Measurements from ENCODE around the gene TFR2. TPM values are rescaled to one million over a fixed set of nuclear protein-coding genes. Genes with fewer than 3 reads are reported as not detected.
A peak's percentile ranks its signal among the peaks of the same experiment; 100 is the strongest.

Gene TFR2
- total and polyA plus RNA-seq, 2 experiments from 2014 or later = 3.7 to 4.2 TPM

DNA sequence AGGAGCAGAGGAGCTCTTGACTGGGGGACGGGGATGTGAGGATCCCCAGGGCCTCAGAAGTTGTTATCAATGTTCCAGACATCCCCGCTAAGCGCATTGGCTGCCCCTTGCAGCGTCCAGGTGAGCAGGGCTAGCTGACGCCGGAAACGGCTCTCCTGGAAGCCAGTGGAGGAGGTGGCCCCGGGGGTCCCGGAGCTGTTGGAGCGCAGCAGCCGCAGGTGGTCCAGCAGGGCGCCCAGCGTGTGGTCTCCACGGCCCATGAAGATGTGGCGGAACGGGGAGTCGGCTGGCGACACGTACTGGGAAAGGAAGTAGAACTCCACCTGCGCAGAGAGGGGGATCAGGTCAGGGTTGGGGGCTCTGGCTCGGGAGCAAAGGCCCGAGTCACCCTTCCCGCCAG is 20.5 kb downstream of the TFR2 start:
- no peak overlapping the region for H3K4me2 ChIP-seq
- H3K27me3 Mint-ChIP-seq (ENCODE audit: insufficient read depth, low read depth, poor library complexity) = peaks cover 18% of the 10 kb centered on the region
- H3K27me3 ChIP-seq (ENCODE audit: insufficient read depth) = peaks cover 4% of the 10 kb centered on the region; the same call in 1 of the 2 replicates
- no peaks in the 10 kb centered on the region for H3K36me3 Mint-ChIP-seq (ENCODE audit: low read depth)
- no peak for ATAC-seq
- H3K4me3 ChIP-seq = no peak overlapping the region
- no peaks in the 10 kb centered on the region for H4K20me1 ChIP-seq (replicated peaks; ENCODE audit: insufficient read depth)
- H3F3A ChIP-seq (replicated peaks; ENCODE audit: low read depth) = 0 out of 2 replicates have a peak, but pooled peaks cover 2% of the 10 kb centered on the region
- H3K9me3 Mint-ChIP-seq = no peaks in the 10 kb centered on the region
- H3K27ac Mint-ChIP-seq = peak overlapping the region; percentile 20
- no peak overlapping the region for H3K4me3 Mint-ChIP-seq
- H3K36me3 ChIP-seq (ENCODE audit: insufficient read depth) = no peaks in the 10 kb centered on the region
- H3K4me1 Mint-ChIP-seq = peaks cover 2% of the 10 kb centered on the region; the same call in 2 of the 3 replicates
- TF ChIP-seq, protein P1, sequence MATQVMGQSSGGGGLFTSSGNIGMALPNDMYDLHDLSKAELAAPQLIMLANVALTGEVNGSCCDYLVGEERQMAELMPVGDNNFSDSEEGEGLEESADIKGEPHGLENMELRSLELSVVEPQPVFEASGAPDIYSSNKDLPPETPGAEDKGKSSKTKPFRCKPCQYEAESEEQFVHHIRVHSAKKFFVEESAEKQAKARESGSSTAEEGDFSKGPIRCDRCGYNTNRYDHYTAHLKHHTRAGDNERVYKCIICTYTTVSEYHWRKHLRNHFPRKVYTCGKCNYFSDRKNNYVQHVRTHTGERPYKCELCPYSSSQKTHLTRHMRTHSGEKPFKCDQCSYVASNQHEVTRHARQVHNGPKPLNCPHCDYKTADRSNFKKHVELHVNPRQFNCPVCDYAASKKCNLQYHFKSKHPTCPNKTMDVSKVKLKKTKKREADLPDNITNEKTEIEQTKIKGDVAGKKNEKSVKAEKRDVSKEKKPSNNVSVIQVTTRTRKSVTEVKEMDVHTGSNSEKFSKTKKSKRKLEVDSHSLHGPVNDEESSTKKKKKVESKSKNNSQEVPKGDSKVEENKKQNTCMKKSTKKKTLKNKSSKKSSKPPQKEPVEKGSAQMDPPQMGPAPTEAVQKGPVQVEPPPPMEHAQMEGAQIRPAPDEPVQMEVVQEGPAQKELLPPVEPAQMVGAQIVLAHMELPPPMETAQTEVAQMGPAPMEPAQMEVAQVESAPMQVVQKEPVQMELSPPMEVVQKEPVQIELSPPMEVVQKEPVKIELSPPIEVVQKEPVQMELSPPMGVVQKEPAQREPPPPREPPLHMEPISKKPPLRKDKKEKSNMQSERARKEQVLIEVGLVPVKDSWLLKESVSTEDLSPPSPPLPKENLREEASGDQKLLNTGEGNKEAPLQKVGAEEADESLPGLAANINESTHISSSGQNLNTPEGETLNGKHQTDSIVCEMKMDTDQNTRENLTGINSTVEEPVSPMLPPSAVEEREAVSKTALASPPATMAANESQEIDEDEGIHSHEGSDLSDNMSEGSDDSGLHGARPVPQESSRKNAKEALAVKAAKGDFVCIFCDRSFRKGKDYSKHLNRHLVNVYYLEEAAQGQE (IDR thresholded peaks at IDR 0.05; ENCODE audit: unreplicated experiment) = no peak
- no peak for TF ChIP-seq EZH2 (IDR thresholded peaks at IDR 0.05; ENCODE audit: low read depth, unreplicated experiment)
- H3K27ac ChIP-seq (ENCODE audit: low read depth) = no peak overlapping the region
- no peak overlapping the region for H2AFZ ChIP-seq
- H3K9me2 ChIP-seq (ENCODE audit: insufficient read depth) = no peaks in the 10 kb centered on the region
- H3K4me1 ChIP-seq (ENCODE audit: insufficient read depth) = peaks cover 4% of the 10 kb centered on the region
- no peak for DNase-seq (ENCODE audit: low spot score)
- H3K79me2 ChIP-seq (replicated peaks; ENCODE audit: insufficient read depth) = no peaks in the 10 kb centered on the region

DNA sequence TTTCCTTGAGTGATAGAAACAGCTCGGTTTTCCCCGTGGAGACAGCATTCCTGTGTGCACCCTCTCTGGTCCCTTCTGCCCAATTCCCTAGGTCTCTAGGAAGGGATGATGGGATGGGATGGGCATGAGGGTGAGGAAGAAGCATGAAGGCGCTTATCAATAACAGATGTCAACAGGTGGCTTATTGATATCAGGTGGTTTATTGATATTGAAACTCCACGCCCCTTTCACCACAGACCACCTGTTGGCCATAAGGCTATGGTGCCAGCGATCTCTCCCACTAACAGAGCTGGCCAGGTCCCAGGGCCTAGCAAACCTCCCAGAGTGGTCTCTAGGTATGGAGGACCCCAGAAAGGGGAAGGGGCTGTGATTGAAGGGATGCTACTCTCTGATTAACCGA is 21.1 kb downstream of the TFR2 start:
- no peaks in the 10 kb centered on the region; the same call in 1 of the 2 replicates for H3K27me3 ChIP-seq (ENCODE audit: insufficient read depth)
- 0 out of 2 replicates have a peak, but pooled peaks cover 2% of the 10 kb centered on the region for H3F3A ChIP-seq (replicated peaks; ENCODE audit: low read depth)
- H3K36me3 Mint-ChIP-seq (ENCODE audit: low read depth) = no peaks in the 10 kb centered on the region
- H3K27ac Mint-ChIP-seq = peak overlapping the region; percentile 20
- no peaks in the 10 kb centered on the region for H3K79me2 ChIP-seq (replicated peaks; ENCODE audit: insufficient read depth)
- no peak overlapping the region for H3K4me2 ChIP-seq
- H3K4me3 Mint-ChIP-seq = no peak overlapping the region
- no peak overlapping the region for H3K4me3 ChIP-seq
- no peaks in the 10 kb centered on the region for H4K20me1 ChIP-seq (replicated peaks; ENCODE audit: insufficient read depth)
- no peaks in the 10 kb centered on the region for H3K9me3 Mint-ChIP-seq
- no peak for ATAC-seq
- no peaks in the 10 kb centered on the region for H3K9me2 ChIP-seq (ENCODE audit: insufficient read depth)
- no peak overlapping the region for H2AFZ ChIP-seq
- peaks cover 4% of the 10 kb centered on the region; the same call in 1 of the 2 replicates for H3K4me1 ChIP-seq (ENCODE audit: insufficient read depth)
- H3K4me1 Mint-ChIP-seq = no peaks in the 10 kb centered on the region
- no peak overlapping the region for H3K27ac ChIP-seq (ENCODE audit: low read depth)
- H3K36me3 ChIP-seq (ENCODE audit: insufficient read depth) = no peaks in the 10 kb centered on the region
- no peak for DNase-seq (ENCODE audit: low spot score)
- H3K27me3 Mint-ChIP-seq (ENCODE audit: insufficient read depth, low read depth, poor library complexity) = peaks cover 16% of the 10 kb centered on the region
- TF ChIP-seq NANOG (IDR thresholded peaks at IDR 0.05; ENCODE audit: borderline replicate concordance) (no peak), POLR2AphosphoS5 (IDR thresholded peaks at IDR 0.05; ENCODE audit: low read depth) (no peak), EZH2phosphoT487 (IDR thresholded peaks at IDR 0.05; ENCODE audit: unreplicated experiment) (no peak), CREB1 (CRISPR knock-in tag; IDR thresholded peaks at IDR 0.05; ENCODE audit: low read depth) (no peak), ZNF331 (CRISPR knock-in tag; IDR thresholded peaks at IDR 0.05; ENCODE audit: low read depth) (no peak), ZNF114 (CRISPR knock-in tag; IDR thresholded peaks at IDR 0.05) (no peak), EZH2 (IDR thresholded peaks at IDR 0.05; ENCODE audit: low read depth, unreplicated experiment) (no peak)
- TF ChIP-seq, protein P2, sequence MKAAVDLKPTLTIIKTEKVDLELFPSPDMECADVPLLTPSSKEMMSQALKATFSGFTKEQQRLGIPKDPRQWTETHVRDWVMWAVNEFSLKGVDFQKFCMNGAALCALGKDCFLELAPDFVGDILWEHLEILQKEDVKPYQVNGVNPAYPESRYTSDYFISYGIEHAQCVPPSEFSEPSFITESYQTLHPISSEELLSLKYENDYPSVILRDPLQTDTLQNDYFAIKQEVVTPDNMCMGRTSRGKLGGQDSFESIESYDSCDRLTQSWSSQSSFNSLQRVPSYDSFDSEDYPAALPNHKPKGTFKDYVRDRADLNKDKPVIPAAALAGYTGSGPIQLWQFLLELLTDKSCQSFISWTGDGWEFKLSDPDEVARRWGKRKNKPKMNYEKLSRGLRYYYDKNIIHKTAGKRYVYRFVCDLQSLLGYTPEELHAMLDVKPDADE (IDR thresholded peaks at IDR 0.05) = no peak
- TF ChIP-seq, protein P1 (IDR thresholded peaks at IDR 0.05; ENCODE audit: unreplicated experiment) = no peak

All from GM23338 (cell line).